Chondrocyte (in vitro differentiated cells): ENCODE results near the gene PIP4K2C. TPM values are rescaled to one million over a fixed set of nuclear protein-coding genes. Genes with fewer than 3 reads are reported as not detected.

Experiments used
- DNase-seq: peaks from one replicate; pipeline ENCODE4 v3.0.0; 2021; ENCODE audit warnings: mixed read lengths, low spot score
- H3K27ac Mint-ChIP-seq: one replicate; pipeline ENCODE4 v1.8.0; 2021; ENCODE audit warnings: mild to moderate bottlenecking, moderate library complexity, mixed read lengths; ENCODE audit not compliant: unreplicated experiment
- H3K27me3 Mint-ChIP-seq: 2 replicates; pipeline ENCODE4 v1.8.0; 2021; ENCODE audit warnings: low read depth, mixed read lengths
- H3K36me3 Mint-ChIP-seq: 2 replicates; pipeline ENCODE4 v1.8.0; 2021; ENCODE audit warnings: low read depth, mixed read lengths
- H3K4me1 Mint-ChIP-seq: 2 replicates; pipeline ENCODE4 v1.8.0; 2021; ENCODE audit warnings: low read depth, mild to moderate bottlenecking, mixed read lengths
- H3K4me3 Mint-ChIP-seq: one replicate; pipeline ENCODE4 v1.8.0; 2021; ENCODE audit warnings: mild to moderate bottlenecking, moderate library complexity, mixed read lengths; ENCODE audit not compliant: unreplicated experiment
- H3K9me3 Mint-ChIP-seq: 2 replicates; pipeline ENCODE4 v1.8.0; 2021; ENCODE audit warnings: low read depth, mixed read lengths
- total RNA-seq: library from RNA; stranded (reverse); gene quantifications from 3 replicates; pipeline ENCODE4 v1.2.1, GENCODE V29; 2021
- TF ChIP-seq, protein P1 (sequence below): fragments of 200-600 bp; sonication (generic); IDR thresholded peaks from 2 replicates; pipeline ENCODE4 v1.5.0; 2021; ENCODE audit warnings: antibody characterized with exemption, mild to moderate bottlenecking, moderate library complexity

PIP4K2C gene
- total RNA-seq, 1 donor from 2014 or later, result 33.1 TPM

DNA sequence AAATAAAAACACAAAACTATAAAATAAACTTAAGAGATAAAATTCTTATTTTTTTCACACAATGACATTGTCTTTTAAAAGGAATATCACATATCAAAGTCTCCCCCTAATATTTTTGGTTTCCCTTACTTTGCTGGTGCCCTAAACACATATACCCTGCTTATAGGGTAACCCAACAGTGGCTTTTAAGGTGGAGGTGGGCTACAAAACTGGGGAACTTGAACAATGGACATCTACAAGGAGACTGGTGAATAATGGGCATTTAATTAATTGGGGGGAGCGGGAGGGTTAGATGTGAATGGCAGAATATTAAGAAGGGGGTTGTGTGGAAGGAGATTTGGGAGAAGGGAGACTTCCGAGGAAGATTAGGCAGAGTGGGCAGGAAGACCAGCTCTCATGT is 32.4 kb downstream of the PIP4K2C start:
- Mint-ChIP-seq H3K4me3 (no peak overlapping the region), H3K27me3 (peaks cover 38% of the 10 kb centered on the region), H3K36me3 (peaks cover 19% of the 10 kb centered on the region), H3K4me1 (peaks cover 18% of the 10 kb centered on the region), H3K27ac (no peak overlapping the region), H3K9me3 (no peaks in the 10 kb centered on the region)
- TF ChIP-seq, protein P1, sequence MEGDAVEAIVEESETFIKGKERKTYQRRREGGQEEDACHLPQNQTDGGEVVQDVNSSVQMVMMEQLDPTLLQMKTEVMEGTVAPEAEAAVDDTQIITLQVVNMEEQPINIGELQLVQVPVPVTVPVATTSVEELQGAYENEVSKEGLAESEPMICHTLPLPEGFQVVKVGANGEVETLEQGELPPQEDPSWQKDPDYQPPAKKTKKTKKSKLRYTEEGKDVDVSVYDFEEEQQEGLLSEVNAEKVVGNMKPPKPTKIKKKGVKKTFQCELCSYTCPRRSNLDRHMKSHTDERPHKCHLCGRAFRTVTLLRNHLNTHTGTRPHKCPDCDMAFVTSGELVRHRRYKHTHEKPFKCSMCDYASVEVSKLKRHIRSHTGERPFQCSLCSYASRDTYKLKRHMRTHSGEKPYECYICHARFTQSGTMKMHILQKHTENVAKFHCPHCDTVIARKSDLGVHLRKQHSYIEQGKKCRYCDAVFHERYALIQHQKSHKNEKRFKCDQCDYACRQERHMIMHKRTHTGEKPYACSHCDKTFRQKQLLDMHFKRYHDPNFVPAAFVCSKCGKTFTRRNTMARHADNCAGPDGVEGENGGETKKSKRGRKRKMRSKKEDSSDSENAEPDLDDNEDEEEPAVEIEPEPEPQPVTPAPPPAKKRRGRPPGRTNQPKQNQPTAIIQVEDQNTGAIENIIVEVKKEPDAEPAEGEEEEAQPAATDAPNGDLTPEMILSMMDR, result no peak
- DNase-seq, result no peak

DNA sequence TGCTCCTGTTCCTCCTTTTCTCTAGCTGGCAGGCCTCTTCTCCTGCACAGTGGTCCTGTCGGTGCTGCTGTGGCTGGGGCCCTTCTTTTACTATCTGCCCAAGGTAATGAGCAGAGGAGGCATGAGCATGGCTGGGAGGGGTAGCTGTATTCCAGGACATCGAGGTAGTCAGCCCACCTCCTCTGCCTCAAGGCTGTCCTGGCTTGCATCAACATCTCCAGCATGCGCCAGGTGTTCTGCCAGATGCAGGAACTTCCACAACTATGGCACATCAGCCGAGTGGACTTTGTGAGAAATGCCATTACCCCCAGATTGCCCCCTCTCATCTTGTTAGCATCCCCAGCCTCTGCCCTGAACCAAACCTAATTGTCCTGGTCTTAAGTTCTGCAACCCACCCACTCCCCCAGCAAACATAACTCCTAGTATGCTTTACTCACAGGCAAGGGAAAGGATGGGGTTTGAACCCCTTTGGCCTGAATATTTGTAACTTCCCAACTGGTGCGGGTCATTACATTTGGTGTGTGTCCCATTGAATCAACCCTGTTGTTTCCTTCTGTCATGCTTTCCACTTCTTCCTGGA is 32.9 kb downstream of the PIP4K2C start:
- H3K27ac Mint-ChIP-seq, result no peak overlapping the region
- TF ChIP-seq, protein P1, result no peak
- H3K27me3 Mint-ChIP-seq, result peaks cover 38% of the 10 kb centered on the region
- no peaks in the 10 kb centered on the region for H3K9me3 Mint-ChIP-seq
- peaks cover 22% of the 10 kb centered on the region for H3K36me3 Mint-ChIP-seq
- H3K4me1 Mint-ChIP-seq, result peaks cover 18% of the 10 kb centered on the region
- H3K4me3 Mint-ChIP-seq, result no peak overlapping the region
- no peak for DNase-seq

DNA sequence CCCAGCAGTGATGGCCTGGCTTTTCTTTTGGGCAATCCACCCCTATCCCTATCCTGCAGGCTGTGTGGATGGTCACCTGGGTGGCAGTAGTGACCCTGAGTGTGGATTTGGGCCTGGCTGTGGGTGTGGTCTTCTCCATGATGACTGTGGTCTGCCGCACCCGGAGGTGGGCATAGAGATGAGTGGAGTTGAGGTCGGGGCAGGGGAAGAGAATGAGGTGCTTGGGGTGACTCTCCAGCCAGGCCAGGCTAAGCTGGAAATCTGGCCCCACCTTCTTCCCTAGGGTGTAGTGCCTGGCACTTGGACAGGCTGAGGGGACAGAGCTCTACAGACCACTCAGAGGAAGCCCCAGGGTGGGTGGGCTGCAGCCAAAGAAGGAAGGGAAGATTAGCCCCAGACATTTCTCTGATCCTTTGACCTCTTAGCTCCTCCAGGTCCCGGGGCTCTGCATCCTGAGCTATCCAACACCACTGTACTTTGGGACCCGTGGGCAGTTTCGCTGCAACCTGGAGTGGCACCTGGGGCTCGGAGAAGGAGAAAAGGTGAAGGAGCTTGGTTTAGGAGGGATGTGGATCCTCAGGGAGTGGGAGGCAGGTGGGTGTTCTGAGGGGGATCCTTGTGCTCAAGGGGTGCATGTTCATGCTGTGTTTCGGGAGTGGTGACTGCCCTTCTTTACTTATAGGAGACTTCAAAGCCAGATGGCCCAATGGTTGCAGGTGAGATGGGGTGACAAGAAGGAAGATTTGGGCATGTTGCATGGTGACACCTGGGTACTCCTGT is 33.6 kb downstream of the PIP4K2C start:
- TF ChIP-seq, protein P1, result no peak
- Mint-ChIP-seq H3K36me3 (peaks cover 24% of the 10 kb centered on the region), H3K4me3 (no peak overlapping the region), H3K27ac (no peak overlapping the region), H3K9me3 (no peaks in the 10 kb centered on the region), H3K4me1 (peaks cover 16% of the 10 kb centered on the region), H3K27me3 (peaks cover 36% of the 10 kb centered on the region)
- DNase-seq, result no peak

DNA sequence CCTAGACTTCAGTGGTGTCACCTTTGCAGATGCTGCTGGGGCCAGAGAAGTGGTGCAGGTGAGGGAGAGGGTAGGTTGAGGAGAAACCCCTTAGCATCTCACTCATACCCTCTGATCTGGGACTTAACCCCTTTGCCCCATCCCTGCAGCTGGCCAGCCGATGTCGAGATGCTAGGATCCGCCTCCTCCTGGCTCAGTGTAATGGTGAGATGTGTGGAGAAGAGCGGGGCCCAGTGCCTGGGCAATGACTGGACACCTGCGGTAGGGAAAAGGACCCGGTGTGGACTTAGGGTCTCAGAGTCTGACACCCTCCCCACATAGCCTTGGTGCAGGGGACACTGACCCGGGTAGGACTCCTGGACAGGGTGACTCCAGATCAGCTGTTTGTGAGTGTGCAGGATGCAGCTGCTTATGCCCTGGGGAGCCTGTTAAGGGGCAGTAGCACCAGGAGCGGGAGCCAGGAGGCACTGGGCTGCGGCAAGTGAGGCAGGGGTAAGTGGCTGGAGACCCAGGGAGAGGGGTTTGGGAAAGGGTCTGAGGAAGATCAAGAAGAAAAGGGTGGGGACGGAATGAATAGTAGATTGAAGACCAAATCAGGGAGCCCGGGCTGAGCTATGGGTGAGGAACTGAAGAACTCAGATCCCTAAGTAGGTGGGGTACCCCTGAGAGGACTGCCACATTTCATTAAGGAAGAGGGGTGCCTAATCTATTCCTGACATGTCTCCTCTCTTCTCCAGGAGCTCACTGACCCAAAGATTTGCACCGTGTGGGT is 34.5 kb downstream of the PIP4K2C start:
- DNase-seq, result no peak
- Mint-ChIP-seq H3K27ac (no peak overlapping the region), H3K27me3 (peaks cover 33% of the 10 kb centered on the region), H3K36me3 (peaks cover 24% of the 10 kb centered on the region), H3K9me3 (no peaks in the 10 kb centered on the region), H3K4me3 (no peak overlapping the region), H3K4me1 (peaks cover 16% of the 10 kb centered on the region)
- TF ChIP-seq, protein P1, result no peak
